K562 (cell line): Measurements from ENCODE around the gene TLX2. TPM values are rescaled to one million over a fixed set of nuclear protein-coding genes. Genes with fewer than 3 reads are reported as not detected.

Experiments used
- AFF1 ChIP-seq, 2 experiments: fragments of 450-650 bp; IDR thresholded peaks; 2 replicates each; pipeline ENCODE4 v1.6.1; 2018; ENCODE audit warnings: mild to moderate bottlenecking in 2 of 2, low read depth in 1 of 2; ENCODE audit not compliant: partially characterized antibody in 2 of 2
- CREM ChIP-seq: IDR thresholded peaks from 2 replicates; pipeline ENCODE4 v1.6.1; 2014; ENCODE audit warnings: antibody characterized with exemption, low read depth
- KDM4B ChIP-seq, 2 experiments: fragments of 450-650 bp in 1 of 2; sonication (generic) in 1 of 2; IDR thresholded peaks; 2 replicates each; pipeline ENCODE4 v1.6.1; 2016 to 2017; ENCODE audit warnings: borderline replicate concordance in 2 of 2, antibody characterized with exemption in 1 of 2, low read depth in 1 of 2, mild to moderate bottlenecking in 1 of 2
- MLLT1 ChIP-seq, 2 experiments: fragments of 450-650 bp; IDR thresholded peaks; 2 replicates each; pipeline ENCODE4 v1.6.1; 2016
- POLR2AphosphoS5 ChIP-seq: IDR thresholded peaks from 2 replicates; pipeline ENCODE4 v1.6.1; 2011; ENCODE audit warnings: mild to moderate bottlenecking, low read depth, low read length, moderate library complexity; ENCODE audit not compliant: control insufficient read depth, insufficient read depth
- SIRT6 ChIP-seq: IDR thresholded peaks from one replicate; pipeline ENCODE4 v1.6.1; 2012; ENCODE audit warnings: low read depth, mild to moderate bottlenecking, control low read depth, inconsistent platforms, low read length, moderate library complexity
- STAT6 ChIP-seq: sonication (generic); formaldehyde crosslinking; IDR thresholded peaks from 2 replicates; pipeline ENCODE4 v1.8.1; 2023; ENCODE audit warnings: mild to moderate bottlenecking, missing genetic modification reagents
- THAP7 ChIP-seq: fragments of 250-450 bp; sonication (Bioruptor Pico); IDR thresholded peaks from 2 replicates; pipeline ENCODE4 v1.5.0; 2021
- ZNF124 ChIP-seq: sonication (generic); formaldehyde crosslinking; IDR thresholded peaks from 2 replicates; pipeline ENCODE4 v1.8.1; 2022; ENCODE audit warnings: missing genetic modification reagents
- ZNF445 ChIP-seq: fragments of 250-450 bp; sonication (Bioruptor Pico); IDR thresholded peaks from 2 replicates; pipeline ENCODE4 v1.4.0; 2020; ENCODE audit warnings: low read depth, mild to moderate bottlenecking, moderate library complexity
- polyA plus RNA-seq, 8 experiments: library from polyadenylated mRNA; depleted of rRNA in 4 of 8; stranded (reverse) in 5 of 8; unstranded in 3 of 8; fragments of >200 nt; fragmentation: Nextera tagmentation in 2 of 8; fragmentation: Illumina TruSeq in 1 of 8; extraction: Ambion mirVana in 2 of 8; extraction: Trizol in 1 of 8; gene quantifications; 2 replicates each; pipeline versions ENCODE4 v1.2.1 to v1.2.3, GENCODE V29; 2011 to 2014; ENCODE audit warnings: inconsistent platforms in 1 of 8, missing spikeins in 1 of 8
- total RNA-seq, 7 experiments: library from RNA; depleted of rRNA in 6 of 7; stranded (reverse); fragments of >200 nt in 6 of 7; fragmentation: Illumina TruSeq in 2 of 7; extraction: Trizol in 2 of 7; gene quantifications; 2 replicates each; pipeline versions ENCODE4 v1.2.1 to v1.2.3, GENCODE V29; 2011 to 2021; ENCODE audit warnings: low replicate concordance in 1 of 7
- TF ChIP-seq, protein P1 (sequence below): conservative IDR thresholded peaks from 2 replicates; pipeline ENCODE4 v1.6.1; 2011; ENCODE audit warnings: low read depth, mild to moderate bottlenecking, low read length; ENCODE audit not compliant: control insufficient read depth
- TF ChIP-seq, protein P2 (sequence below): fragments of 250-450 bp; sonication (Bioruptor Pico); IDR thresholded peaks from 2 replicates; pipeline ENCODE4 v1.8.0; 2022; ENCODE audit warnings: moderate library complexity, mild to moderate bottlenecking, inconsistent platforms

Gene TLX2
- total and polyA plus RNA-seq, 9 of the 15 experiments (the other 6 are each of a cell fraction or from before 2014, with no cell fraction given) = not detected

DNA sequence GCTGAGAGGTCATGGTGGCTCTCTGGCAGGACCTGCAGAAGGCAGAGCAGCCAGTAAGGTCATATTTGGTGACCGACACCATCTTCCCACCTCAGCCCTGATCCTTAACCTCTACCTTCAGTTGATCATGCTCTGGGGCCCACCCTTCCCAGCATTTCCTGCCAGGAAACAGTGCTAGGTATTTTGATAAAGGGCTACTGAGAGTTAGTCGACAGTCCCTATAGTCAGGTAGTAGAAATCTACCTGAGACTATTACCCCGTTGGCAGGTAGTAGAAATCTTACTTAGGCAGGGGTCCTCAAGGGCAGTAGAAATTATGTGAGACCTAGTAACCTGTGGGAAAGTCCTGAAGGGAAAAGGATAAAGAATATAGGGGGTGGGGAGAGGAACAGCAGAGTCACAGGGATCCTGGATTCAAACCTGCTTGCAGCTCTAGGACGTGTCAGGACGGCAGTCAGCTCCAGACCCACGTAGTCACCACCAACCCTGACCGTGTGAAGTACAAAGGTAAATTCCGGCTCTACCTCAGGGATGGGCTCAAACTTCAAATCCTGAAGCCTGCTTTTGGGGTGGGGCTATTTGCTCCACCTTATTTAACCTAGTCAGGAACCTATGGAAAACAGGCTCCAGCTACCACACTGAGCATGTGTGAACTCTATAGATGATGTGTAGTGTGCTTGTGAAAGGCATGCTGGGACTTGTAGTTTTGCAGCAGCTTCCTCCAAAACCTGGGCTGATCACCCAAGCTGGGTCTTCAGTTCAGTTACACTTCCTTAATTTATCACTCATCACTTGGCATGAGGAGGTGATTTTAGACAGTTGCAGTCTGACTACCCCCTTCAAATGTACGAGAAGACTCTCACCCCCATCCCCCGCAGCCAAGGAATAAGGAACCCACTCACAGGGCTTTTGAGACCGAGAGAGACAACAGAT lies 11.7 kb downstream of the TLX2 start, which contains the start of gene DQX1 (continued):
- TF ChIP-seq AFF1 (IDR thresholded peaks at IDR 0.05; ENCODE audit: low read depth in 1 of 2, partially characterized antibody in 2 of 2) (peak in 1 of 2 experiments; percentile 88), ZNF445 (CRISPR knock-in tag) (no peak), STAT6 (CRISPR knock-in tag) (no peak), KDM4B (IDR thresholded peaks at IDR 0.05; ENCODE audit: borderline replicate concordance in 2 of 2, low read depth in 1 of 2) (no peak), POLR2AphosphoS5 (peak; percentile 45; the same call in 1 of the 2 replicates), CREM (peak; percentile 73), THAP7 (CRISPR knock-in tag) (no peak), MLLT1 (IDR thresholded peaks at IDR 0.05) (no peak), SIRT6 (no peak), ZNF124 (CRISPR knock-in tag) (no peak)
- TF ChIP-seq, protein P1, sequence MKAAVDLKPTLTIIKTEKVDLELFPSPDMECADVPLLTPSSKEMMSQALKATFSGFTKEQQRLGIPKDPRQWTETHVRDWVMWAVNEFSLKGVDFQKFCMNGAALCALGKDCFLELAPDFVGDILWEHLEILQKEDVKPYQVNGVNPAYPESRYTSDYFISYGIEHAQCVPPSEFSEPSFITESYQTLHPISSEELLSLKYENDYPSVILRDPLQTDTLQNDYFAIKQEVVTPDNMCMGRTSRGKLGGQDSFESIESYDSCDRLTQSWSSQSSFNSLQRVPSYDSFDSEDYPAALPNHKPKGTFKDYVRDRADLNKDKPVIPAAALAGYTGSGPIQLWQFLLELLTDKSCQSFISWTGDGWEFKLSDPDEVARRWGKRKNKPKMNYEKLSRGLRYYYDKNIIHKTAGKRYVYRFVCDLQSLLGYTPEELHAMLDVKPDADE = peak; percentile 65; the same call in 1 of the 2 replicates
- TF ChIP-seq, protein P2, sequence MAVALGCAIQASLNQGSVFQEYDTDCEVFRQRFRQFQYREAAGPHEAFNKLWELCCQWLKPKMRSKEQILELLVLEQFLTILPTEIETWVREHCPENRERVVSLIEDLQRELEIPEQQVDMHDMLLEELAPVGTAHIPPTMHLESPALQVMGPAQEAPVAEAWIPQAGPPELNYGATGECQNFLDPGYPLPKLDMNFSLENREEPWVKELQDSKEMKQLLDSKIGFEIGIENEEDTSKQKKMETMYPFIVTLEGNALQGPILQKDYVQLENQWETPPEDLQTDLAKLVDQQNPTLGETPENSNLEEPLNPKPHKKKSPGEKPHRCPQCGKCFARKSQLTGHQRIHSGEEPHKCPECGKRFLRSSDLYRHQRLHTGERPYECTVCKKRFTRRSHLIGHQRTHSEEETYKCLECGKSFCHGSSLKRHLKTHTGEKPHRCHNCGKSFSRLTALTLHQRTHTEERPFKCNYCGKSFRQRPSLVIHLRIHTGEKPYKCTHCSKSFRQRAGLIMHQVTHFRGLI (CRISPR knock-in tag) = no peak
